ENCODE measurements around the gene LOX.
"Not testable (repeated sequence)": the region's sequence is repeated elsewhere in the genome, so short reads cannot be mapped to it uniquely, and the experiment has no call there.

The LOX gene

DNA sequence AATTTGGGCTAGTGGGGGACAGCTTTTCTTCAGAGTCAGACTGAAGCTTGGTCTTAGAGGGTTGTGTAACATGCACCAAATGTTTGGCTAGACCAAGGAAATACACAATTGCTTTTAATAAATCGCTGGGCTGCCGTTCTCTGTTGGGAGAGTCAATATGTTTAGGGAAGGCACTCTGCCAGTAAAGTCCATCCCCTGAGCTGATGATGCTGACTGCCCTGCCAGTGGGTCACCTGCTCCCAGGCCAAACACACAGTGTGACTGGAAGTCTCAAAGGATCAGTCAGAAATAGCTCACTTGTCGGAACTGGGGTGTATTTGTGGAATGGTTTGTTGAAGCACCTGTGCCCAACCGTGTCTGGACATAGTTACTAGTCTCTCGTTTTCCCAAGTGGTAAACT lies 33.4 kb upstream of the LOX start:
- H3K27me3 Mint-ChIP-seq = peaks cover 2% of the 10 kb centered on the region
- no peak for DNase-seq

DNA sequence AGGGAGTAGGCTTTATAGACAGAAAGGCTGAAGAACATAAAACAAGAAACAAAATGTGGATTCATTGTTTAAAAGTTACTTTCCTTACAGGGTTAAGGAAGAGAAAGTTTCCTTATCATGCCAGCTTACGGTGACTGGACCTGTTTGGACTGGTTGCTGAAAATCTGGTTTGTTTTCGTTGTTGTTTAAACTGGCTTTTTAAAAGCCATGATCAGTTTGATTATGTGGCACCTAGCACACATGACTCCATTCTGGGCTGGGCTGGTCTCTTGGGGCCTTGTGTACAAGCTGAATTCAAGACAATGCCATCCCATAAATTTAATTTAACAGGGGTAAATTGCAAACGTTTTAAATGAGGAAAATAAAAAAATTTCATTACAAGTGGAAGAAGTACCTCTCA lies 32.9 kb upstream of the LOX start:
- Mint-ChIP-seq H3K36me3 (ENCODE audit: low read depth) (no peaks in the 10 kb centered on the region), H3K27me3 (peaks cover 2% of the 10 kb centered on the region), H3K4me1 (no peaks in the 10 kb centered on the region), H3K27ac (no peak overlapping the region), H3K4me3 (no peak overlapping the region), H3K9me3 (no peaks in the 10 kb centered on the region)
- no peak for DNase-seq
- no peak for ATAC-seq

More for the DNA sequence above, 33.4 kb upstream of the LOX start:
- no peak overlapping the region for H3K27ac Mint-ChIP-seq
- no peak overlapping the region for H3K4me3 Mint-ChIP-seq
- no peaks in the 10 kb centered on the region for H3K4me1 Mint-ChIP-seq
- H3K9me3 Mint-ChIP-seq = no peaks in the 10 kb centered on the region
- no peak for ATAC-seq
- H3K36me3 Mint-ChIP-seq (ENCODE audit: low read depth) = no peaks in the 10 kb centered on the region

DNA sequence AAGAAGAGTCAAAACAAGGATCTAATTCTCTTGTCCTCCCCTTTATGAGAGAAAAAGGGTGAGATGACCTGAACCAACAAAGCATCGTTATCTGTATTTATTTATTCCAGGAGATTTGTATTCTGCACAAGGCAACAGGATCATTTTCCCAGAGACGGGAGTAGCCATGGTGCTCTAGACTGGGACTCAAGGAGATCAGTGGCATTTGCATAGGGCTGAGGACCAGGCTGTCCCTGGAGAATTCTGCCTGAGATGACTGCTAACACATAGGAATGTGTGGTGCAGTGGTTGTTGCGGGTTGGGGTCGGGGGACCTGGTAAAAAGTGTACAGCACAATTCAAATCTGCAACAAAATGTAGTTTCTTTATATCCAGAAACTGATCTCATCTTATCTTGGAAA lies 29.0 kb upstream of the LOX start:
- H3K4me3 Mint-ChIP-seq = no peak overlapping the region
- DNase-seq = no peak
- H3K4me1 Mint-ChIP-seq = no peaks in the 10 kb centered on the region
- ATAC-seq = no peak
- no peaks in the 10 kb centered on the region for H3K36me3 Mint-ChIP-seq (ENCODE audit: low read depth)
- H3K27ac Mint-ChIP-seq = no peak overlapping the region
- peaks cover 2% of the 10 kb centered on the region for H3K27me3 Mint-ChIP-seq
- H3K9me3 Mint-ChIP-seq = no peaks in the 10 kb centered on the region

DNA sequence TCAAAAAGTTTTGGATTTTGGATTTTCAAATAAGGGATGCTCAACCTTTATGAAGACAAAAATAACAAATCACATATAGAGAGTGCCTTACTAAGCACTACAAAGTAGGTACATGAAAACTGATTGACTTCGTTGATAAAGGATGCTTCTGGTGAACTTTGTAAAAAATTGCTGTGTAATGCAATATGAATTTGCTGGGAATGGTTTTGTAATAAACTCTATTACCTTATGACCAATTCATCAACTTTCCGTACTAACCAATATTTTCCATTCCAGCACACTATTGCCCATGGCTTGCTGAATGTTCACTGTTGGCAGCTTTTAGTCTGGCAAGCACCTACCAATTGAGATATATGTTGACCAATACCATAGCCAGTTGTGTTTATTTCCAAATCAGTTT lies 27.9 kb upstream of the LOX start:
- H3K36me3 Mint-ChIP-seq (ENCODE audit: low read depth) = no peaks in the 10 kb centered on the region
- peaks cover 2% of the 10 kb centered on the region for H3K27me3 Mint-ChIP-seq
- H3K4me3 Mint-ChIP-seq = no peak overlapping the region
- no peak overlapping the region for H3K27ac Mint-ChIP-seq
- H3K9me3 Mint-ChIP-seq = no peaks in the 10 kb centered on the region
- no peaks in the 10 kb centered on the region for H3K4me1 Mint-ChIP-seq
- ATAC-seq = no peak
- DNase-seq = no peak

DNA sequence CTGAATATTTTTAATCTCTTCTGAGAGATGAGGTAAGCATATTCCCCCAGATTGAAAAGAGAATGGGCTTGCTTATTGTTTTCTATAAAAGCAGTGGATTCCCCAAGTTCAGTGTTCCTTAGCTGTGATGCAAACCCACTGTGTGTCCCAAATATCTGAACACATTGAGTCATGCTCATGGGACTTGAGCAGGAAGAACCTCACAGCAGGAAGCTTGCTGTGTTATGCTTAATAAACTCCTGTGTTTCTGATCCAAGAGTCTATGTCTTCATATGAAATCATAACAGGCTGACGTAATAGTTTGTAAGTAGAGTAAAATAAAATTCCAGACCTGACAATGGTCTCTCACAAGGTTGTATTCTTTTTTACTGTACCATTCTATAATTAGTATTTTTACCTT lies 24.8 kb upstream of the LOX start:
- Mint-ChIP-seq H3K4me1 (no peaks in the 10 kb centered on the region), H3K27ac (no peak overlapping the region), H3K36me3 (ENCODE audit: low read depth) (no peaks in the 10 kb centered on the region), H3K9me3 (no peaks in the 10 kb centered on the region), H3K4me3 (no peak overlapping the region), H3K27me3 (peaks cover 2% of the 10 kb centered on the region)
- ATAC-seq (no peak), DNase-seq (no peak)

DNA sequence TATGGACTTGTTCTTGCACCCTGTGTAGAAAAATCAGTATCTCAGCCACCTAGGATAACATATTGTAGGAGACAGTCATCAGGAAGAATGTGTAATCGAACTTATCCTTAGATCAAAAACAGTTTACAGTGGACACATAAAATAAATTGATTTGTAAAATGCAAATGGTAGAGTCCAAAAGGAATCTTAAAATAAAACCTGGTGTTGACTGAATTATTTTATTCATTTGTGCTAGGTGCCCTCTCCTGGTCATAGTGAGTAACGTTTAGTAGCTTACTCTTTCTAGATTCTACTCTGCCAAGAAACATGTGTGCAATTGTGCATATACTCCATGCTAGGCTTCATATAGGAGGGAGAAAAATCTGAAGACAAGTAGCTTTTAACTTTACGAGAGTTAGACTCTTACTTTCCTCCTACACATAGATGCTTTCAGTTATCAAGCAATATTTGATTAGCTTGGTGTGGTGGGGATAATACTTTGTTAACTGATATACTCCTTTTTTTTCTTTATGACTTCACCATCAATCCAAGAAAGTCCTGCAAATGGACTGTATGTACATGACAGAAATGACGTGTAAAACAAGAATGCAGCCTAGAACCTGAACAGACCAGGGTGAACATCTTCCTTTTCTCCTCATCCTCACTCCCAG lies 23.7 kb upstream of the LOX start:
- Mint-ChIP-seq H3K36me3 (ENCODE audit: low read depth) (no peaks in the 10 kb centered on the region), H3K27me3 (no peaks in the 10 kb centered on the region), H3K4me1 (no peaks in the 10 kb centered on the region), H3K27ac (no peak overlapping the region), H3K4me3 (no peak overlapping the region), H3K9me3 (no peaks in the 10 kb centered on the region)
- no peak for DNase-seq
- peak; percentile 24 for ATAC-seq

DNA sequence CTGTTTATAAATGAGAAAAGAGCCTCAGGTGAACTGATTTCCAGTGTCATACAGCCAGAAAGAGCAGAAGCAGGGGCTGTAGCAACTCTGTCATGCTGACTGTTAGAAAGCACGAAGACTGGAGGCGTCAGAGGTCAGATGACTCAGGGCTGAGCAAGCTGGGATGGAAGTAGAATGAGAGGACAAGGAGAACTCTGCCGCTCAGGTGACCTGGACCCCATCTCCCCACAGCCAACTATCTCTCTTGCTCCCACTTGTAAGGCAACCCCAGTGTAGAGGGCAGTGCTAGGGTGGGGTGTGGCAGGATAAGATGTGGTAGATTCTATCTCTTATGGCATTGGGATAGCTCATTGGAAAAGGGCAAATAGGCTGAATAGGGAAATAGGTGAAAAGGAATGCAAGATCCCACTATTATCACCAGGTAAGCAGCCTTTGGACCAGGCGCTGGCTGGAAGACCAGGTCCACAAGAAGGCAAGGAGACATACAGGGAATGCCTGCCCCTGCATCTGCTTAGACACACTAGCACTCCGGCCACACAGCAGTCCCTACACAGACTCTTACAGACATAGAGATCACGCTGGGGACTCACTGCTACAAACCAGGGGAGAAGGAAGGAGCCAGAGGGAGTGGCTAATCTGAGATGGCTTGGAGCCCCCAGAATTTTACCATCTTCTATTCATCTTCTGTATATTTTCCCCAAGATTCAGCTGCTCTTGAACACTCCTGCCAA lies 21.2 kb upstream of the LOX start:
- no peak for DNase-seq
- ATAC-seq = peak; percentile 52
- no peak overlapping the region for H3K4me3 Mint-ChIP-seq

DNA sequence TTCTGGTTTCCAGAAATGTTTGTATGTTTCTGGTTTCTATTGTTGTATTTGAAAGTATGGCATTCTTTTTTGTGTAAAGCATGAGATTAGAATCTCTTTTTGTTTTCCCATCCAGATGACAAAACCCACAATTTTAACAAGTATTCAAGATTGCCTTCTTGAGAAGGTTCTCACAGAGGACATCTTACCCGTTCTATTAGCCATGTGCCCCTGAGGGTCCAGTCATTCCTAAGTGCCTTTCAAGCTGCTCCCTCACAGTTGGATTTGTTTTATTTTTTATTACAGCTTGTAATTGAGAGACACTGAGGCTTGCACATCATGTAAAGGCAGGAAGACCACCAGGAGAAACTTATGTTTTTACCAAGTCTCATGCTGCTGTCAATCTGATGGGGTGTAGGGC lies 19.3 kb upstream of the LOX start:
- Mint-ChIP-seq H3K36me3 (ENCODE audit: low read depth) (no peaks in the 10 kb centered on the region), H3K9me3 (no peaks in the 10 kb centered on the region), H3K27ac (no peak overlapping the region), H3K4me1 (no peaks in the 10 kb centered on the region), H3K27me3 (no peaks in the 10 kb centered on the region), H3K4me3 (no peak overlapping the region)
- DNase-seq (no peak), ATAC-seq (no peak)

More for the DNA sequence above, 21.2 kb upstream of the LOX start:
- no peak overlapping the region for H3K27ac Mint-ChIP-seq
- no peaks in the 10 kb centered on the region for H3K27me3 Mint-ChIP-seq
- no peaks in the 10 kb centered on the region for H3K9me3 Mint-ChIP-seq
- H3K36me3 Mint-ChIP-seq (ENCODE audit: low read depth) = no peaks in the 10 kb centered on the region
- H3K4me1 Mint-ChIP-seq = no peaks in the 10 kb centered on the region

DNA sequence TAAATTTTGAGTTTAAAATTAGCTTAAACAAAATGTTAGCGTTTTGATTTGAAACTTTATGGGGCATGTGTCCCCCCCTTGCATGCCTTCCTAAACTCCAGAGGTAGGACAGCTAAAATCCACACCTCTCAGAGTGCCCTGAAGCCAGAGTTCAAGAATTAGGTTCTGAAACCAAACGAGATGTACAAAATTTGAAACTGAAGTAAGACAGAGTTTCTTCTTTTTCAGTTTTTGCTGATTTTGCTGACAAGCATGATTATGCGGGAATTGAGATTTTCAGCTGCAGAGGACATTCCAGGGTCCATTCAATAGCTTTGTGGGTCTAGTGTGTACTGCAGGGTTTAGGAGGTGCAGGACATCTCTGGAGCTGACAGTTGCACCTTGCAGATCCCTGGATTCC lies 17.1 kb upstream of the LOX start:
- DNase-seq (no peak), ATAC-seq (no peak)
- Mint-ChIP-seq H3K9me3 (no peaks in the 10 kb centered on the region), H3K27me3 (no peaks in the 10 kb centered on the region), H3K4me3 (no peak overlapping the region), H3K27ac (no peak overlapping the region), H3K4me1 (no peaks in the 10 kb centered on the region), H3K36me3 (ENCODE audit: low read depth) (no peaks in the 10 kb centered on the region)

DNA sequence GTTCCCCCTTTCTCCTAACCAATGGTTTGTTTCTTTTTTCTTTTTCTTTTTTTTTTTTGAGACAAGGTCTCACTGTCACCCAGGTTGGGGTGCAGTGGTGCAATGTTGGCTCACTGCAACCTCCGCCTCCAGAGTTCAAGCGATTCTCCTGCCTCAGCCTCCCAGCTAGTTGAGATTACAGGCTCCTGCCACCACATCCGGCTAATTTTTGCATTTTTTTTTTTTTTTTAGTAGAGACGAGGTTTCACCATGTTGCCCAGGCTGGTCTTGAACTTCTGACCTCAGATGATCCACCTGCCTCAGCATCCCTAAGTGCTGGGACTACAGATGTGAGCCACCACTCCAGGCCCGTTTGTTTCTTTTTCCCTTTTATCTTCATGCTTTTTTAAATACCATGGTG lies 16.2 kb upstream of the LOX start:
- H3K27me3 Mint-ChIP-seq; ATAC-seq; H3K4me3 Mint-ChIP-seq; H3K36me3 Mint-ChIP-seq (ENCODE audit: low read depth); H3K27ac Mint-ChIP-seq; H3K4me1 Mint-ChIP-seq; DNase-seq; H3K9me3 Mint-ChIP-seq: not testable (repeated sequence)

DNA sequence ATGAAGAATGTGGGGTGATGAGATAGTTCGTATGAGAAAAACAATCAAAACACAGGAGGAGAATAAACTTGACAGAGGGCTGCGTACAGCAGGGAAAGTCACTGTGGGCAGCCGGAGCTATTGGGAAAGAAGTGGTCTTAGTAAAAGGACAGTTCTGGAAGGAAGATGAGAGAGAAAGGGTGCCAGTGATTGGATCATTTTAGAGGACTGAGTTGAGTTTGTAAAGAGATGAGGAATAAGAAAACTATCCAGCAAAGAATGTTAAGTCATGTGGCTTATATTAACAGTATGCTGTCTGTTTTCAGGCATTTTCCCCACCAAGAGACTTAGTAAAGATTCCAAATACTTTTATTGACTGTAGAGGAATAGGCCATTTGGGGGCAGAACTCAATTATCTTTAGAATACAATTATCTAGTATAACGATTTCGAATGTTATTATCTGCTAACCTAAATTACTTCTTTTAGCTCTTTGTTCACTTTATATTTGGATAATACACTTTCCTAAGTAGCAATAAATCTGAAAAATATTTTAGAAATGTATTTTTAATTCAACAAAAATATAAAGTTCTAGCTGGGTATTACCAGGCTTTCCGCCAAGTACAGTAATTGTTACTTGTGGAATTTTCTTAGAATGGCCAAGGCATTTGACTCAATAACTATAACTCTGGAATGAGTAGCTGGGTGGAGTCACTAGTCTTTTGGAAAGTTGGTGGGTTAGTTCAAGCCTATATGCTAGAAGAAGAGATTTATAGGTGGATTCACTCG lies 15.5 kb upstream of the LOX start:
- Mint-ChIP-seq H3K27me3 (no peaks in the 10 kb centered on the region), H3K27ac (no peak overlapping the region), H3K36me3 (ENCODE audit: low read depth) (no peaks in the 10 kb centered on the region), H3K9me3 (no peaks in the 10 kb centered on the region), H3K4me3 (no peak overlapping the region), H3K4me1 (no peaks in the 10 kb centered on the region)
- ATAC-seq (no peak), DNase-seq (no peak)

DNA sequence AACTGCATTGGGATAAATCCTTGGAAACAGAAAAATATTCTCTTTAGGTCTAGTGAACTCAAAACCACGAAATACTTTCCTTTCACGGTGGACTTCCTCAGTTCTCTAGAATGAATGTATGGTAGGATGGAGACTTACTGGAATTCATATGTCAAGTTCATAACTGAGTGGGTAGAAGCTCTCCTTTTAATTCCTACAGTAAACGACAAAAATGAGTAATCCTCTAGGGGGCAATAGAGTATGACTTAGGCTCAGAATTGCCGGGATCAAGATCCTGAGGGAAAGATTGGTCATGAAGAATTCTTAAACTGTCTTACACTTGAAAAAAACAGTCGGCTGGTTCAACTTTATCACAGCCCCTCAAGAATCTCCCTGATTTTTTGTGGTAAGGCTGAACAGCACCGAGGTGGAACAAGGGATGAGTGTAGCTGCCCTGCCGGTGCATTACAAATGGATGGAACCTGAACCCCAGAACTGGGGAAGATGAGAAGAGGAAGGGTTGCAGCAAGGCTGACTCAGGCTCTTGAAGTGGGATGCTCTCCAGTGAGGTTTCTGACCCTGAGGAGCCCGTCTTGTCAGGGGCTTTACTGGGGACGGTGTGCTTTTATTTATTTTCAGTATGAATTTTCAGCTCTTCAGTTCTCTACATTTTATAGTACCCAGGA lies 14.0 kb upstream of the LOX start:
- DNase-seq (no peak), ATAC-seq (no peak)
- no peaks in the 10 kb centered on the region for H3K27me3 Mint-ChIP-seq
- H3K4me1 Mint-ChIP-seq = no peaks in the 10 kb centered on the region
- H3K9me3 Mint-ChIP-seq = no peaks in the 10 kb centered on the region
- H3K4me3 Mint-ChIP-seq = no peak overlapping the region
- no peaks in the 10 kb centered on the region for H3K36me3 Mint-ChIP-seq (ENCODE audit: low read depth)
- no peak overlapping the region for H3K27ac Mint-ChIP-seq

DNA sequence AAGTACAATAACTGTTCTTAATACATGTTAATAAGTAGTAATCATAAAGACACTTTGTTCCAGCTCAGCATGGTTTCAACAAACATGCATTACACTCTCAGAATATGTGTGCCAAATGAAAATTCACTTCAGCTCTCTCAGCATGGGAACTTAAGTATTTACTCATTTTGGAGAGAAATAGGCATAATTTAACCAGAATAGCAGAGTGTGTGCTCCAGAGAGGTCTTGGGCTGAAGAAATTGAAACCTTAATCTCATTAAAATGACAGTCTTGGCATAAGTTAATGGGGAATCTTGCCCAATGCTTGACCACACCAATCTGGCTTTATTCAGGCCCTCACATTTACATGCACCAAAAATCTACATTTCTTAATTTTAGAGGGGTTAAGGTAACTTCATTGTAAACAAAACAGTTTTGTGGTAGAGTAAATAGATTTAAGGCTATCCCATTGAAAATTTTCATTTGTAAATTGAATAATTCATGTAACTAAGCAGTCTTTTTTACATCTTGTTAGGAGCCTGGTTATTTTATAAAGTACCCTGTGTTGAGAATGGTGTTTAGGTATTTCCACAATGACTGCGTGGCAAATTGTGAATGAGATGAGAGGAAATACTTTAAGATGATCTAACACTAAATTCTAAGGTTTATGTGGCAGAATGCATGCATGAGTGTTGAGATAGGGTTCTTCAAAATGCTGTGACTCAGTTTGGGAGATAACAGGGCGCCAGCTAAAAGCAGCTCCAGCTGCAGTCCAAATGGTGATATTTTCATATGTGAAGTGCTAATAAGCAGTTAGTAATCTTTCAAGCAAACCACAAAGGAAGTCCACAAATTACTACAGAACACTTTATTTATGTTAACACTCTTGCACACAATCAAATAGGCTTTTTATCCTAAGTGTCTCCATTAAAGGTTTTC lies 11.3 kb upstream of the LOX start:
- Mint-ChIP-seq H3K9me3 (no peaks in the 10 kb centered on the region), H3K27me3 (peaks cover 2% of the 10 kb centered on the region), H3K4me3 (no peak overlapping the region), H3K36me3 (ENCODE audit: low read depth) (no peaks in the 10 kb centered on the region), H3K4me1 (no peaks in the 10 kb centered on the region), H3K27ac (no peak overlapping the region)
- DNase-seq = no peak
- ATAC-seq = no peak

DNA sequence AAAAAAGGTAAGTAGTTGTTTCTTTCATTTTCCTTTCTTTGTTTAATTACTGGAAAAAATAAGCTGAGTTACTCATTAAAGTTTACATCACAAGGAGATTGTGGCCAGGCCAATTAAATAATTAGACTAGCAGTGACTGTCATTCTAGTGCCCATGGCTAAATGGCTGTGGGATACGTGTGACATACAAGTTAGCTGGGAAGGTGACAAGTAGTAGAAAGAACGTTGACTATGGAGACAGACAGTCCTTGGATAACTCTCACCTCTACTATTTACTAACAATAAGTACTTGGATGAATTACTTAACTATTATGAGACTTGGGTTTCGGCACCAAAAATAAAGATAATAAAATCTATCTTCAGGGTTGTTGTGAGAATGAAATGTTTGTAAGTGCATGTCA lies 7.0 kb upstream of the LOX start:
- peaks cover 12% of the 10 kb centered on the region for H3K27me3 Mint-ChIP-seq
- H3K27ac Mint-ChIP-seq = no peak overlapping the region
- no peaks in the 10 kb centered on the region for H3K4me1 Mint-ChIP-seq
- no peaks in the 10 kb centered on the region for H3K36me3 Mint-ChIP-seq (ENCODE audit: low read depth)
- ATAC-seq = no peak
- no peaks in the 10 kb centered on the region for H3K9me3 Mint-ChIP-seq
- H3K4me3 Mint-ChIP-seq = no peak overlapping the region
- DNase-seq = no peak
